Suprapubic skin (tissue), 4 donors: ENCODE data around the gene SZT2.

Experiments
- EP300 ChIP-seq: sonication (generic); formaldehyde crosslinking; IDR thresholded peaks from one replicate; pipeline ENCODE4 v1.6.1; 2017; ENCODE audit warnings: antibody characterized with exemption
- POLR2AphosphoS5 ChIP-seq, 3 donors: sonication (generic); formaldehyde crosslinking; IDR thresholded peaks; one replicate each; pipeline ENCODE4 v1.6.1; 2017; ENCODE audit warnings: antibody characterized with exemption in 3 of 3

DNA sequence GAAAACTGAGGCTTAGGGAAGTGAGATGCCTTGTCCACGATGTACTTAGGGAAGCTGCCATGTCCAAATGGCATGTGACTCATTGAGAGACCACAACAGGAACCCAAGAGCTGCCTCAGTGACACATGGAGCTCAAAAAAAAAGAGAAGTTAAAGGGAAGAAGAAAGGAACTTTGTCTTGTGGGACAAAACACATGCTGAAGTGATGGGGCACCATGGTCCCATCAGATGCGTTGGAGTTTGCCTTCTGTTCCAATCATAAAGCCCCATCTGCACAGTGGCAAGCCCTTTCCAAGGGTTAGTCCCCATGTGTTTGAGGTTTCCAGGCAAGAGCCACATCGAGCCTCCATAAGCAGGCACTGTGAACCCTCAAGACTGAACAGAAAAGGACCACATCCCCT lies 8.1 kb upstream of the SZT2 start:
- TF ChIP-seq EP300 (no peak), POLR2AphosphoS5 (IDR thresholded peaks at IDR 0.05) (no peak)
